H1 (cell line): ENCODE measurements around the gene TMA7. TPM values are rescaled to one million over a fixed set of nuclear protein-coding genes. Genes with fewer than 3 reads are reported as not detected.

ENCODE experiments used
- BCL11A ChIP-seq, 2 experiments: IDR thresholded peaks; one replicate each; pipeline ENCODE4 v1.6.1; 2011; ENCODE audit warnings: low read depth in 2 of 2, low read length in 2 of 2, mild to moderate bottlenecking in 2 of 2
- BRCA1 ChIP-seq: IDR thresholded peaks from 2 replicates; pipeline ENCODE4 v1.6.1; 2012; ENCODE audit warnings: low read depth, low read length, improper control_type of control experiment
- CBX8 ChIP-seq: fragments of 300-800, 300-1000 bp; sonication (generic); IDR thresholded peaks from 2 replicates; pipeline ENCODE4 v1.7.1; 2016; ENCODE audit warnings: low read depth, low read length, borderline replicate concordance
- CTBP2 ChIP-seq: IDR thresholded peaks from 2 replicates; pipeline ENCODE4 v1.7.0; 2011; ENCODE audit warnings: borderline replicate concordance, mild to moderate bottlenecking, moderate library complexity, mixed read lengths, low read length; ENCODE audit not compliant: insufficient read depth, insufficient read length
- E2F6 ChIP-seq: IDR thresholded peaks from 2 replicates; pipeline ENCODE4 v1.6.1; 2012; ENCODE audit warnings: inconsistent platforms
- EP300 ChIP-seq, 2 experiments: IDR thresholded peaks; 1 replicate in 1 of 2; 2 replicates in 1 of 2; pipeline ENCODE4 v1.6.1; 2011 to 2012; ENCODE audit warnings: low read depth in 2 of 2, low read length in 2 of 2, mild to moderate bottlenecking in 2 of 2, borderline replicate concordance in 1 of 2, inconsistent platforms in 1 of 2, moderate library complexity in 1 of 2
- FOSL1 ChIP-seq: IDR thresholded peaks from 2 replicates; pipeline ENCODE4 v1.6.1; 2011; ENCODE audit warnings: mild to moderate bottlenecking, low read depth, low read length, moderate library complexity; ENCODE audit not compliant: insufficient read depth
- KDM4A ChIP-seq: IDR thresholded peaks from one replicate; pipeline ENCODE4 v1.7.1; 2012; ENCODE audit warnings: low read depth, mild to moderate bottlenecking, moderate library complexity, low read length, inconsistent platforms; ENCODE audit not compliant: severe bottlenecking
- MAX ChIP-seq: IDR thresholded peaks from 2 replicates; pipeline ENCODE4 v1.6.1; 2012; ENCODE audit warnings: inconsistent platforms
- PHF8 ChIP-seq: fragments of 200-600 bp; sonication (generic); conservative IDR thresholded peaks from 2 replicates; pipeline ENCODE4 v1.7.1; 2012; ENCODE audit warnings: low read depth, mild to moderate bottlenecking, inconsistent platforms, low read length, moderate library complexity
- RAD21 ChIP-seq, 2 experiments: IDR thresholded peaks in 1 of 2; conservative IDR thresholded peaks in 1 of 2; 2 replicates each; pipeline ENCODE4 v1.6.1; 2011; ENCODE audit warnings: low read depth in 2 of 2, low read length in 2 of 2, improper control_type of control experiment in 1 of 2, inconsistent platforms in 1 of 2, mild to moderate bottlenecking in 1 of 2, moderate library complexity in 1 of 2
- RBBP5 ChIP-seq: IDR thresholded peaks from 2 replicates; pipeline ENCODE4 v1.7.1; 2012; ENCODE audit warnings: low read depth, mild to moderate bottlenecking, inconsistent platforms, low read length, moderate library complexity, borderline replicate concordance
- RNF2 ChIP-seq: fragments of 200-900, 300-1000 bp; sonication (generic); IDR thresholded peaks from 2 replicates; pipeline ENCODE4 v1.7.1; 2016; ENCODE audit warnings: borderline replicate concordance, low read depth, mild to moderate bottlenecking, antibody characterized with exemption, low read length; ENCODE audit not compliant: poor library complexity, severe bottlenecking; ENCODE audit errors: missing control alignments
- SP4 ChIP-seq: IDR thresholded peaks from 2 replicates; pipeline ENCODE4 v1.6.1; 2012; ENCODE audit warnings: low read length, inconsistent platforms
- TAF1 ChIP-seq: IDR thresholded peaks from 2 replicates; pipeline ENCODE4 v1.6.1; 2011; ENCODE audit warnings: mild to moderate bottlenecking, low read depth, low read length
- TAF7 ChIP-seq: optimal IDR thresholded peaks from 2 replicates; pipeline ENCODE3; 2011; ENCODE audit warnings: low read depth, mild to moderate bottlenecking, inconsistent platforms, low read length, moderate library complexity, borderline replicate concordance
- ZNF274 ChIP-seq: IDR thresholded peaks from 2 replicates; pipeline ENCODE4 v1.7.0; 2012; ENCODE audit warnings: low read length, borderline replicate concordance; ENCODE audit errors: extremely low read depth
- polyA plus RNA-seq, 7 experiments: library from polyadenylated mRNA; depleted of rRNA in 3 of 7; stranded (reverse) in 5 of 7; unstranded in 2 of 7; fragments of >200 nt in 5 of 7; fragments of 200-250 nt in 2 of 7; gene quantifications; 1 replicate in 5 of 7; 2 replicates in 1 of 7; 4 replicates in 1 of 7; pipeline versions ENCODE4 v1.2.1 to v1.2.3, GENCODE V29; 2011 to 2013; ENCODE audit warnings: missing spikeins in 2 of 7, mixed read lengths in 2 of 7
- total RNA-seq: library from RNA; stranded (reverse); fragmentation: NEBNext Ultra II Directional; extraction: Animal tissue kit (Norgen Biotek cat#: 25700); gene quantifications from 2 replicates; pipeline ENCODE4 v1.2.1, GENCODE V29; 2021

Gene TMA7
- total and polyA plus RNA-seq, 2 of the 8 experiments (the other 6 are each of a cell fraction or from before 2014, with no cell fraction given), result 138 to 305 TPM

GRCh38 chr3:48446425-48447193 is 6.6 kb downstream of the TMA7 start, which contains the start of gene ATRIP (continued):
- no peak for TF ChIP-seq ZNF274
- TF ChIP-seq EP300 (IDR thresholded peaks at IDR 0.05; ENCODE audit: borderline replicate concordance in 1 of 2, low read depth in 2 of 2, low read length in 2 of 2), result peak in 1 of 2 experiments; percentile 35; a peak in 1 of 3 replicates
- no peak for TF ChIP-seq SP4
- TF ChIP-seq MAX, result peak; percentile 73
- TF ChIP-seq TAF7, result peak; percentile 92
- peak; percentile 93 for TF ChIP-seq PHF8
- TF ChIP-seq RAD21 (IDR thresholded peaks at IDR 0.05 in 1 of 2, conservative IDR thresholded peaks at IDR 0.05 in 1 of 2; ENCODE audit: low read depth in 2 of 2, low read length in 2 of 2), result no peak
- no peak for TF ChIP-seq FOSL1
- no peak; the same call in 1 of the 2 replicates for TF ChIP-seq E2F6
- TF ChIP-seq BRCA1, result no peak
- peak; percentile 97 for TF ChIP-seq TAF1
- TF ChIP-seq RBBP5, result peak; percentile 27; the same call in 1 of the 2 replicates
- TF ChIP-seq CTBP2, result no peak
- no peak for TF ChIP-seq RNF2
- no peak for TF ChIP-seq BCL11A (IDR thresholded peaks at IDR 0.05; ENCODE audit: low read depth in 2 of 2, low read length in 2 of 2)
- no peak for TF ChIP-seq CBX8
- TF ChIP-seq KDM4A, result peak; percentile 100
